Choroid plexus epithelial cell (primary cell): ENCODE results near the gene LMOD1.

Source experiments
- DNase-seq: peaks from one replicate; pipeline ENCODE4 v3.0.0-alpha.2; 2010; ENCODE audit warnings: low read depth
- H3K4me3 ChIP-seq: 2 replicates; pipeline ENCODE4 v1.5.1; 2011; ENCODE audit warnings: low read depth, mild to moderate bottlenecking, control low read depth, low read length, moderate library complexity
- CTCF ChIP-seq: conservative IDR thresholded peaks from 2 replicates; pipeline ENCODE4 v1.5.1; 2011; ENCODE audit warnings: low read depth, mild to moderate bottlenecking, control low read depth, inconsistent platforms, low read length, moderate library complexity

Gene LMOD1

DNA sequence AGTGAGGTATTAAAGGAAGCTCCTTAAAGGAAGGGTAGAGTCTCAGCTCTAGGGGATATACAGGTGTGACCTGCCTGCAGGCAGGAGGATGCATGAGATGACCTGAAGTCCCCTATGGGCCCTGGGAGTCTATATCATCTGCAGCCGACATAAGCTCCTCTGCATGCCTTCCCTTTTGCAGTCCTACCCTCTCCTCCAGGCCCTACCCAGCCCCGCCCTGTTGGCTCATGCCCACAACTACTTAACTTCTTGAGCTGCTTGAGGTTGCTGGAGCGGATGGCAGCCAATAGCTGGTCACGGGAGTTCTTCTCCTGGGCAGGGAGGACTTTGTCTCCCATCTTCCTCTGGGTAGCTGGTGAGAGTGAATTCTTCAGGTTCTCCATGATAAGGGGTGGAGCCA, 47.4 kb downstream of the LMOD1 start:
- no peak overlapping the region for H3K4me3 ChIP-seq
- DNase-seq = no peak
- no peak for TF ChIP-seq CTCF

DNA sequence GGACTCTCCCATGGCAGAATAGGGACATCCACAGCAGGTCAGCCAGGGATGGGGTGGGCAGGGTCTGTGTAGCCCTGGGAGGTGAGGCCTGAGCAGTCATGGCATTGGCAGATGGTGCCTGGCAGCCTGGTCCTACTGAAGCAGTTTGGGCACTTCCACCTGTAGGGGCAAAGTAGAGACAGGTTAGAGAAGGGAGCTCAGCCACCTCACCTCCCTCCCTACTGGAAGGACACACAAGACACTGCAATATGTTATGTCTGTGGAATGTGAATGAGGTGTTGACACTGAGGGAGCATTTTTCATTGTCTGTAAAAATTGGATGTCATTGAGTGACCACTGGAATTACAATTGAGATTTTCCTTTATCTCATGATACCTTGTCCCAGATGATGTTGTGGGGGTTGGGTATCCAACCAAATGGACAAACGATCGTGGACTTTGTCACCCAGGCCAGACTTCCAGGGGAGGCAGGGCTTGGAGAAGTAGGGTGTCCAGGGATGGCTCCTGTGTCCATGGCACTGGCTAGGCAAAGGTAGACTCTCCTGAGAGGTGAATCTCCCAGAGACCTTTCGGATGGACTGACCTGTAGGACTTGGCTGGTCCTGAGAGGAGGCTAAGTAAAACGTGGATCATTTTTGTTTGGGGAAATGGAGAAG, 48.0 kb downstream of the LMOD1 start:
- no peak for TF ChIP-seq CTCF
- DNase-seq = no peak
- no peak overlapping the region for H3K4me3 ChIP-seq

DNA sequence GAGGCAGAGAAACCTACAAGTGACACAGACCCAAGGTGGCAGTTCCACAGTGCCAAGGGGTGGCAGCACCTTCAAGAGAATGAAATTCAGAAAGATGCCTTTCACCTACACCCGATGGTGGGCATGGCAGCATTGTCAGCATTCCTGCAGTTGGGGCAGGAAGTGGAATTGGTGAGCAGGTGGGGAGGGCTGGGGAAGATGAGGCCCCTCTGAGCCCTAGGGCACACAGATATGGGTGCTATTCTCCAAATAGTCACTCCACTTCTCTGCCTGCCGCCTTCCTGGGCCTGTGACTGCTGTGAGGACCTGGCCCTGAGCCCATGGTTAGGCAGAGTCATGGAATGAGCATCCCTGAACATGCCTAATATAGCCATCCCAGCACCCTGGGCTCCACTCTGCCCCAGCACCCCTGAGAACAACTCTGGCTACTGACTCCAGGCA, 49.4 kb downstream of the LMOD1 start:
- no peak overlapping the region for H3K4me3 ChIP-seq
- TF ChIP-seq CTCF = peak; percentile 29
- no peak for DNase-seq

DNA sequence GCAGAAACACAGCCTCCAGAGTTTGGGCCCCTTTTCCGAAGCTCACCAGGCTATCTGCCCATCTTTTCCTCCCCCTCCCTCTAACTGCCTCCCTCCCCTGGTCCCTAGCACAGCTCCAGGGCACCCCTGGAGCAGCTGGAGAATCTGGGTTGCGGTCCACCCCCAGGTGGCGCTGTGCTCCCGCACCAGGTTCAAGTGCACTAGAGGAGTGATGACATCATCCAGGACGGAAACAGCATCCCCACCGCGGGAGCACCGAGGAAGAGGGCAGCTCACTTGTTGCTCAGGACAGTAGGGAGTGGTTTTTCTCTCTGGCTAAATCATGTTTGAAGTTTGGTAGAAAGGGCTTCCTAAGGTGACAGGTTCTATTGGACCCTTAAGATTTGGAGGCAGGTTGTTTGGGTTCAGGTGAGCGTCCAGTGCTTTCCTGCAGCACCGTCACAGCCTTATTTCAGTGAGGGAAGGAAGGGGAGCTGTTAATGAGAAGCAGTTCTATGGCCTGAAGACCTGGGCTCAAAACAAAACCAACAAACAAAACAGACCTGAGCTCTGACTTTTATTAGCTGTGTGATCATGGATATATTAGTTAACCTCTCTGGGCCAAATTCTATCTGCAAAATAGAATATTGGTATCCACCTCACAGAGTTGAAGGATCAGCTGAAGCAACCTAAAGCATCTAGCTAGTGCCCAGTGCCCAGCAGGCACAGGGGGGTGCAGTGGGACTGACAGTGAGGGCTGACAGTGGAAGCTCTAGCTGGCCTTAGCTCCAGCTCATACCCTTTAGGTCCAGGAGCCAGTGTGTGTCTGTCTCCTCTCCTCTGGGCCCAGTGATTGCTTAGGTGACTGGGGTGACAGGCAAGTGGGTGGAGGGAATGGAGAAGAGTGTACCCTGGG, 50.2 kb downstream of the LMOD1 start:
- H3K4me3 ChIP-seq = no peak overlapping the region
- peak; percentile 97 for TF ChIP-seq CTCF
- peak; percentile 94 for DNase-seq

GRCh38 chr1:201895120-201895665, 51.2 kb downstream of the LMOD1 start:
- TF ChIP-seq CTCF = no peak
- H3K4me3 ChIP-seq = no peak overlapping the region
- no peak for DNase-seq

DNA sequence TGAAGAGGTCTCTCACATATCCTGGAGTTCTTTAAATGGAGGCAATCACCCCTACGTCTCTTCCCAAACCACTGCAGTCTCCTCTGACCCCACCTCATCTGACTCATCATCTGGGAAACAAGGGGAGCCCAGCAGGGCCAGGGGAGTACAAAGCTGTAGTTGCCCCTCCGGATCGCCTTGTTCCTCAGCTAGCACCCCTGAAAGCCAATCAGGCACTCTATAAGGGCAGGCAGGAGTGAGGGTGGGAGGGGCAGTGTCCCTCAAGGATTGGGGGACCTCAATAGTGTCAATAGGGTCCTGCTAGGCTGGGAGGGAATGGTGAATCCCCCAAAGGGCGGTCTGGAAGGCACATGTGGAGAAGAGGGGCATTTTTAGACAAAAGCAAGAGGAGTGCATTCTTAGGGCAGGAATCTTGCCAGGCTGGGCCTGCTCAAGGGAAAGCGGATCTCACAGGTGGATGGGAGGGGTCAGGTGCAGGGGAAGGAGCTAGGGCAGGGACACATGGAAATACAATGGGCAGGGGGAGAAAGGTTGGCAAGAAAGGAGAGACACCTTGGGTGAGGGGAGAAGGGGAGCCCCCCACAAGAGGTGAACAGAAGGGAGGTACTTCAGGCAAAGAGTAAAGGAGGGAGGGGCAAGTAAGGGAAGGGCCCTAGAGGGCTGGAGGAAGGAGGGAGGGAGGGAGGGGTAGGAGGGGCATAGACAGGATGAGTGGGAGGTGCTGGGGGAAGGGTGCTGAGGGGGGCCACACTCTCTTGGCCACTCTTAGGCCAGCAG, 51.8 kb downstream of the LMOD1 start:
- no peak overlapping the region for H3K4me3 ChIP-seq
- DNase-seq = no peak
- no peak for TF ChIP-seq CTCF
